HG02642 (cell line): Measurements from ENCODE around the gene CTDSPL2.
"Not testable (repeated sequence)": the region's sequence is repeated elsewhere in the genome, so short reads cannot be mapped to it uniquely, and the experiment has no call there.

Experiments used
- ATAC-seq: cut with Tn5 transposase; IDR thresholded peaks from one replicate; pipeline ENCODE4 v1.9.1; 2021; ENCODE audit warnings: mild to moderate bottlenecking; ENCODE audit not compliant: unreplicated experiment, poor library complexity

Gene CTDSPL2

DNA sequence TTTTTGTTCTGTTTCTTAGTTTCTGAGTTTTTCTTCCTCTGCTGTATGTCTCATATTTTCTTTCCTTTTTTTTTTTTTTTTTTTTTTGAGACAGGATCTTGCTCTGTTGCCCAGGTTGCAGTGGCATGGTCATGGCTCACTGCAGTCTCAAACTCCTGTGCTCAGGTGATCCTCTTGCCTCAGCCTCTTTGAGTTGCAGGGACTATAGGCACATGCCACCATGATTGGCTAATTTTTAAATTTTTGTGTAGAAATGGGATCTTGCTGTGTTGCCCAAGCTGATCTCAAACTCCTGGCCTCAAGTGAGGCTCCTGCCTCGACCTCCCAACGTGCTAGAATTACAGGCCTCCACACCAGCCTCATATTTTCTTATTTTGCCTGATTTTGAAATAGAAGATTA lies 51.9 kb downstream of the CTDSPL2 start:
- no peak for ATAC-seq

DNA sequence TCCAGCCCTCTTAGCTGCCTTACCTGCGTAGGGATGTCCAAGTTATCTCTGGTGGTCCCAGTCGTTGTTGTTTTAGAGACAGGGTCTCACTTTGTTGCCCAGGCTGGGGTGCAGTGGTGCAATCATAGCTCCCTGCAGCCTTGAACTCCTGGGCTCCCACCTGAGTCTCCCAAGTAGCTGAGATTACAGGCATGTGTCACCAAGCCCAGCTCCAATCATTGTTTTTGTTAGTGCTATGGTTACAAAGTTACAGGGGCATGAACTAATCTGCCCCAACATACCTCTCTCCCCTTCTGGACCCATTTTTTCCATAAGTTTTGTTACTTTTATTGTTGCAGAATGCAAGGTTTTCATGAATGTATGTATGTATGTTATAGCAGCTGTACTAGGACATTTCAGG lies 54.7 kb downstream of the CTDSPL2 start:
- no peak for ATAC-seq

DNA sequence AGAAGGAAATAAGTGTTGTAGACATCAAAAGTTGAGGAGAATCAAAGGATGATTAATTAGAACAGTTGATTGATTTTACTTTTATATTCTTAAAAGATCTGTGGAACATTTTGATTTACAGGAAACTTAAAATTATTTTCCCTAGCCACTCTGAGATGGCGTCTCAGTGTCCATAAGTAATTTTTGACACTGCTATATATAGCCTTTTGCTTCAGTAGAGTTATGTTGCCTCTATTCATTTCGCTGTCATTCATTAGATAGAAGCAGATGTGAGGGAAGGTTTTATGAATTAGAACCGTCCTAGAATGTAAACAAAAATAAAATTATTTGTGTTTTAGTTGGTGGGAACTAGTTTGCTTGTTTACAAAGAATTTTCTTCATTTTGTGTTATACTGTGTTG lies 58.5 kb downstream of the CTDSPL2 start:
- no peak for ATAC-seq

DNA sequence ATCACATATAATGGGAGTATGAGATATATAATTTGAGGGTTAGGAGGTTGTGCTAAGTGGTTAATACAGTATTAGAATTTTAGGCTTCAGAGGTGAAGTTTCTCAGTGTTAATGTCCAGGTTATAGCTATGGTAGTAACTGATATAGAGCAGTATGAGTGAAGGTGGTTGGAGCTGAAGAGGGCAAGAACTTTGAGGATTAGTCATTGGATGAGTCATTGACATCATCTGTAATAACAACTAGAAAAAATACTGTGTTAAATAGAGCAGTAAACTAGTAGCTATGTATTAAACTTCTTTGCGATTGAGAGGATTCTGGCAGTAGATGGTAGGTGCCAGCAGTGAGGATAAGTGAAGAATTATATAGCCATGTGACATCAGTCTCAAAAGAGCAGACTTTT lies 62.0 kb downstream of the CTDSPL2 start:
- ATAC-seq: no peak

DNA sequence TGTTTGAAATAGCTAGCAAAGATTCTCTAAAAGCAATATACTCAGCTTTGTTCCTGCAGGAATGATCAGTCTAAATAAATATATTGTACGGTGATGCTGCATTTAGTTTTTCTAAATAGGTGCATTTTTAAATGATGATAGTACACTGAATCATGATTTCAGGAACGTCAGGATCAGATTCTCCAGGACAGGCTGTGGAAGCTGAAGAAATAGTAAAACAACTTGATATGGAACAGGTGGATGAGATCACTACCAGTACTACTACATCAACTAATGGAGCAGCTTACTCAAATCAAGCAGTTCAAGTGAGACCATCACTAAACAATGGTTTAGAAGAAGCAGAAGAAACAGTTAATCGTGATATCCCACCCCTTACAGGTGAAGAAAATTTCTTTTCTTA lies 63.2 kb downstream of the CTDSPL2 start:
- no peak for ATAC-seq

DNA sequence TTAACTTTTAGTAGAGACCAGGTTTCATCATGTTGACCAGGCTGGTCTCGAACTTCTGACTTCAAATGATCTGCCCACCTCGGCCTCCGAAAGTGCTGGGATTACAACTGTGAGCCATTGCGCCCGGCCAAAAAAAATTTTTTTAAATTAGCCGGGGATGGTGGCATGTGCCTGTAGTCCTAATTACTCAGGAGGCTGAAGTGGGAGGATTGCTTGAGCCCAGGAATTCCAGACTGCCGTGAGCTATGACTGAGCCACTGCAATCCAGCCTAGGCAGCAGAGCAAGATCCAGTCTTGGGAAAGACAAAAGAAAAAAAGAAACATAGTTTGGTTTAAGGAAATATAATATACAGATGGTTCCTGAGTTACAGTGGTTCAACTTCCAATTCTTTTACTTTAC lies 64.6 kb downstream of the CTDSPL2 start:
- ATAC-seq: no peak

DNA sequence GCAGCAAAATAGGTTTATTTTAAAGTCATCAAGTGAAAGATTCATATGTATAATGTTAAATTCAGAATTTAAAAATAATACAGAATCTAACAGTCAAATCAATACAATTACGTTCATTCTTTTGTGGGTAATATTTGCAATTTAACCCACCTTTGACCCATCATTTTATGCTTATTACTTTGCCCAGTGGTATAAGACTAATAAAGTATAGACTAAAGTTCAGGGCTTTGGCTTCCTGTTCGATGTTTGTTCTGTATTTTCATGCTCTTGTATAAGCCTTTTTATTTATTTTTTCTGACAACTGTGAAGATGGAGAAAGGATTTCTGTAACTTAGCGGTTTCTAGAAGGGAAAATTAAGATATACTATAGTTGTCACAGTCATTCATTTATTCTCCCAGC lies 65.2 kb downstream of the CTDSPL2 start:
- no peak for ATAC-seq

DNA sequence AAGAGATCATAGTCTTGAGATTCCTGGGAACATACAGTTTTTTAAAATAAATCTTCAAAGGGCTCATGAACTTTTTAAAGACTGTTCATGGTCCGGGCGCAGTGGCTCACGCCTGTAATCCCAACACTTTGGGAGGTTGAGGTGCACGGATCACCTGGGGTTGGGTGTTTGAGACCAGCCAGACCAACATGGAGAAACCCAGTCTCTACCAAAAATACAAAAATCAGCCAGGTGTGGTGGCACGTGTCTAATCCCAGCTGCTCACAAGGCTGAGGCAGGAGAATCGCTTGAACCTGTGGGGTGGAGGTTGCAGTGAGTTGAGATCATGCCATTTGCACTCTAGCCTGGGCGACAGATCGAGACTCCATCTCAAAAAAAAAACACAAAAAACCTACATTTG lies 68.1 kb downstream of the CTDSPL2 start:
- no peak for ATAC-seq

DNA sequence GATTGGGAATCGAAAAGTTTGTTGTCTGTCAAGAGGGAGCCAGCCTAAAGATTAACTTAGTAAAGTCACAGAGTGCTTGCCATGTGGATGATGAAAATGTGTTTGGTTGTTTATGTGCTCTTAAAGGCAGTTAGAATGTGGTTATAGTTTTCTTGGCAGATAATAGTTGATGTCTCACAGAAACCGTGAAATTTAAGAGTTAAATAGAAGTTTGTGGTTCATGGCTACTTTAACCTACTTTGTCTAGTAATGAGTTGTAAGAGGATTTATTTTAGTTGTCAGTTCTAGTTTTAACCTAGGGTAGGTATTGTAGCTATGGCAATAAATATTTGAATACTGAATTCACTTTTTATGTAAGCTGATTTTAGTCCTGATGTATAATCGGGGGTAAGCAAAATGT lies 73.1 kb downstream of the CTDSPL2 start:
- no peak for ATAC-seq

DNA sequence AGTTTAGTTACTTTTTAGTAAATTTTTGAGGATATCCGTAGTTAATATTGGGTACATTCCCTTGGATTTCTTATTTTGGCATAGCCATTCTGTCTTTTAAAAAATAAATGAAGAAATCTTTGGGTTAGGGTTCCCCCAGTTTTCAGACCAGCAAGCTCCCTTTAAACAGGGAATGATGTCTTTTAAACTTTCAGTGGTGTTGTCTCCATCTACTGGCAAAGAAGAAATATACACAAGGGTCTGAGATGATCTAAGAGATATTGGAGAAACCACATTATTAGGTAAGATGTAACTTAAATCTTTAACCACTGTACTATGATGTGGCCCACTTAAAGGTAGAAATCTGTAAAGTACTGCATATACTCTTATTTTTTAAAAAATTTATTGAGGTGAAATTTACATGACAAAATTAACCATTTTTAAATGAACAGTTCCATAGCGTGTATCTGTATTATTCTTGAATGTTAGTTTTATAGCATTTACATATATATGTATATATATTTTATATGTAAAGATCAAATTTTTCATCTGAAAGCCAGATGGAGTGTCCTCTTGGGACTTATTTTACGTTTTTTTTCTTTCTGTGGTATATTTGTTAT lies 74.4 kb downstream of the CTDSPL2 start:
- no peak for ATAC-seq

DNA sequence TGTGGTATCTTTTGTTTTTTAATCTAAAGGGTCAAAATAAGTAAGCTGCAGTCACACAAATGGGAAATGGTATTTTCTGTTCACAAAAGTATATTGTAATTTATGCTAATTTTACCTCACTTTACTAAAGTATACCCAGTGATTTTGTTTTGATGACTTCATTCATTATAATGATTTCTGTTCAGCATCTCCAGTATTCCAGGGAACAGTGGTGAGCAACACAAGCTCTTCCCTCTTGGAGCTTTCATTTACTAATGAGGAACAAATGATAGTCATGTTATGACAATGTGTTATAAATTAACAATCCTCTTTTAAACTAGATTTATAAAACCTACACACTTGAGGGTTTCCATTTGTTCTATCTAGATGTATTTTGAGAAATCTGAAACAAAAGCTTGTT lies 89.0 kb downstream of the CTDSPL2 start:
- ATAC-seq: no peak

DNA sequence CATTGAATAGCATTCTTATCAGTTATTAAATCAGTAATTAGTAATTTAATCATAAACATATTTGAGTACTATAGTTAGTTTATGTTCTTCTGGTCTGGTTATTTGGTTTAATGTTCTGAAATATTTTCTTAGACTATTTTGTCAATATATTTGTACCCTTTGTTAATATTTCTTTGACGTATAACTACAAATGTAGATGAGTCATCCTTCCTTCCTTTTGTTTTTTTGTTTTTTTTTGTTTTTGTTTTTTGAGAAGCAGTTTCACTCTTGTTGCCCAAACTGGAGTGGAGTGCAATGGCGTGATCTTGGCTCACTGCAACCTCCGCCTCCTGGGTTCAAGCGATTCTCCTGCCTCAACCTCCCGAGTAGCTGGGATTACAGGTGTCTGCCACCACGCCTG lies 92.1 kb downstream of the CTDSPL2 start:
- no peak for ATAC-seq

DNA sequence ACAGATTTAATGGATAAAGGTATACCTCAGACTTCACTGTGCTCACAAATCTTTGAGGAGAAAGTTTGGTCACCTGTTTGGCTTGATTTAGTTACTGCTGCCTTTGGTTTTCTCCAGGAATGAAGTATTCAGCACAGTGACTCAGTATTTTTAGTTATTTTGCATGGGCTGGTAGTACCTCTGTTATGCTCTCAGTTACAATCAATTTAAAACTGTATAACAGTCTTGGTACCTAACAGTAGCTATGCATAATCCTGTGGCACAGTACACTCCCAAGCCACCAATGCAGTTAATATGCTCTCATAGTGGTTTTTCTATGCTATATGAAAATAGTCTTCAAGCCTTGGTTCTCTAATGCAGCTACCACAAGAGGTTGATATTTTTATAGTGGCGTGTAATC lies 97.6 kb downstream of the CTDSPL2 start:
- ATAC-seq: no peak

DNA sequence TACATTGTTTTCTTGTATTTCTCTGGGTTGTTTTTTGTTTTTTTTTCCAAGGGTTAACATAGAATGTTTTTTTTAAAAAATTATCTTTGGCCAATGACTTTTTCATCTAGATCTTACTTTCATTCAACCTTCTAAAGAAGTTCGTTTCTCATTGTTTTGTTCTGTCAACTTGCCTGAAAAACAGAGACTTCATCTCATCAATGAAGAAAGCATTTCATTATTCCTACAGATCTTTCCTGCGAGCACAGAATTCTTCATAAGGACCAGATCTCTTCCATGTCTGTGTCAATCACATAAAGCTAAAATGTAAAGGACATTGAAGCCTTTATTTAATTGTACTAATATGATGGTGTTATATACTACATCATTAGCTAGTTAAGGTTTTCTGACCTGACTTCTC lies 99.8 kb downstream of the CTDSPL2 start:
- no peak for ATAC-seq

DNA sequence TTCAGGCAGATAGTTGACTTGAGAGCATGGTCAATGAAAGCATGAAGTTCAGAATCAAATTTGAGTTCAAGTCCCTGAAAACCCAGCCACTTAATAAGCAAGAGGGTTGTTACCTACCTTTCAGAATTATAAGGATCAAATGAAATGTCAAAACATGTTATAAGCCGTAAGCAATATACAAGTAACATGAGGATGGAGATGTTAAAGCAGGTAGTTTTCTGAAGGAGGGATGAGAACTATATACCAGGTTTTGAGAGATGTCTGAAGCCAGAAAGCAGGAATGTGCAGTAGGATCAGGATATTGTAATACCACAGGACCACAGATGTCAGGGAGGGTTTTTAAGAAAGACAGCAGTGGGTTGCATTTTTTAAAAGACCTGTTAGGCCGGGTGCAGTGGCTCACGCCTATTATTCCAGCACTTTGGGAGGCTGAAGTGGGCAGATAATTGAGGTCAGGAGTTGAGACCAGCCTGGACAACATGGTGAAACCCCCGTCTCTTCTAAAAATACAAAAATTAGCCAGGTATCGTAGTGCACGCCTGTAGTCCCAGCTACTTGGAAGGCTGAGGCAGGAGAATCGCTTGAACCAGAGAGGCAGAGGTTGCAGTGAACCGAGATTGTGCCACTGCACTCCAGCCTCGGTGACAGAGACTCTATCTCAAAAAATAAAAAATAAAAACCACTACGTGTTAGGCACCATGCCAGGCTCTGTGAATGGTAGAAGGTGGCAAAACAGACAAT lies 102.6 kb downstream of the CTDSPL2 start:
- ATAC-seq: no peak

DNA sequence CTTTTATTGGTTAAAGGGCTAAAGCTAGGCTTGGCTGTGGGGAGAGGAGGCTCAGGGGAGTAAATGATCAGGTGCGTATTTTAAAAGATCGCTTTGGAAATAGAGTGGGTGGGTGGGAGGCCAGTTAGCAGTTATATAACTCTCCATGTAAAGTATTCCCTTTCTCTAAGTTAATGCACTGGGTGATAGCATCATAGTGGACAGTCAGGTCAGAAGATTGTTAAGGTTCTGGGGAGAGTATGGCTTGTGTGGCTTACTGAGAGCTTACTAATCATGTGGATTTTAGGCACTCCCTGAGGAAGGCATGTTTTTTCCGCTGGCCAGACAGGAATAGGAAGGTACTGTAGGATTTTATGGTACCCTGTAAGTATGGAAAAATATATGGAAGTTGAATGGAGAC lies 103.2 kb downstream of the CTDSPL2 start:
- no peak for ATAC-seq

DNA sequence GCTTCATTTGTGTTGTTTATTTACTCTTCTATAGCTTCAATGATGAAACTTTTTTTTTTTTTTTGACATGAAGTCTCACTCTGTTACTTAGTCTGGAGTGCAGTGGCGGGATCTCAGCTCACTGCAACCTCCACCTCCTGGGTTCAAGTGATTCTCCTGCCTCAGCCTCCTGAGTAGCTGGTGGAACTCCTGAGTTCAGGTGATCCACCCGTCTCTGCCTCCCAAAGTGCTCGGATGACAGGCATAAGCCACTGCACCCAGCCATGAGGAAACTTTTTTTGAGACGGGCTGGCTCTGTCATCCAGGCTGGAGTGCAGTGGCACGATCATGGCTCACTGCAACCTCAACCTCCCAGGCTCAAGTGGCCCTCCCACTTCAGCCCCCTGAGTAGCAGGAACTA lies 104.8 kb downstream of the CTDSPL2 start:
- ATAC-seq: not testable (repeated sequence)

DNA sequence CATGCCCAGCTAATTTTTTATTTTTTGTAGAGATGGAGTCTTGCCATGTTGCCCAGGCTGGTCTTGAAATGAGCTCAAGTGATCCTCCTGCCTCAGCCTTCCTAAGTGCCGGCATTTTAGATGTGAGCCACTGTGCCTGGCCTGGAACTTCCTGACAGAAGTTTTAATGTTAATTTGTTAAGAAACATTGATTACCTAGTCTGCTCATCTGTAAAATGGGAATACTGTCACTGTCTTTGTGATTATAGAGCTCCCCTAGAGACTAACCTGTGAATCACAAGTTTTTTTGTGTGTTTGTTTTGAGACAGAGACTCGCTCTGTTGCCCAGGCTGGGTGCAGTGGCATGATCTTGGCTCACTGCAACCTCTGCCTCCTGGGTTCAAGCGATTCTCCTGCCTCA lies 105.3 kb downstream of the CTDSPL2 start:
- no peak for ATAC-seq

DNA sequence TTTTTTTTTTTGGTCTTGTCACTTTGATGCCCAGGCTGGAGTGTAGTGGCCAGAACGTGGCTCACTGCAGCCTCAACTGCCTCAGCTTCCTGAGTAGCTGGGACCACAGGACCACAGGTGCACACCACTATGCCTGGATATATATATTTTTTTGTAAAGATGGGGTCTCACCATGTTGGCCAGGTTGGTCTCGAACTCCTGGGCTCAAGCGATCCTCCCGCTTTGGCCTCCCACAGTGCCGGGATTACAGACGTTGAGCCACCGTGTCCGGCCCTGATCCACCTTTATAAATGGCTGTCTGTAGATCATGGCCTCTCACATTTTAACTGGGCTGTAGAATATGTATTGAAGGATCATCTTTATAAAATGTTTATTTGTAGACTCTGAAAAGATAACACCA lies 107.7 kb downstream of the CTDSPL2 start:
- ATAC-seq: no peak

DNA sequence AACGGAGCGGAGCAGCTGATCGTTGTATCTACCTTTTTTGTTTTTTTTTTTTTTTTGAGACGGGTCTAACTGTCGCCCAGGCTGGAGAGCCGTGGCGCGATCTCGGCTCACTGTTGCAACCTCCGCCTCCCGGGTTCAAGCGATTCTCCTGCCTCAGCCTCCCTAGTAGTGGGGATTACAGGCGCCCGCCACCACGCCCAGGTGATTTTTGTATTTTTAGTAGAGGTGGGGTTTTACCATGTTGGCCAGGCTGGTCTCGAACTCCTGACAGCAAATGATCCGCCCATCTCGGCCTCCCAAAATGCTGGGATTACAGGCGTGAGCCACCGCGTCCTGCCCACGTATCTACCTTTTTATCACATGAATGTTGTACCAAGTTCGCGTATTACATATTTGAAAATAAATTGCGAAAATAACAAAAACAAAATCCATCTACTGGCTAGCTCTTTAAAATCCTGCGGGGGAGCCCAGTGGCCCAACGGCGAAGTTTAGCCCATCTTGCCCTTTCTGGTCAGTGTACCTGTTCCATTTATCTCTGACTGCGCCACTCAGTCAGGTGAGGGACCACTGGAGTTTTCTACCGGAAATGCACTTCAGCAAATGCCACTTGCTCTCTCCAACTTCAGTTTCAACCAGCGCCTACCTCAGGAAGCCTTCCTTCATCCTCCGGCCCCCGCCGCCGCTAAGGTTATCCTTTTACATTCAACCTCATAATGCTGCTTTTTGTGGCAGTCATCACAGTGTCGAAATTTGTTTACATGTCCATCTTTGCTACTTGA lies 108.3 kb downstream of the CTDSPL2 start:
- ATAC-seq: peak; percentile 0

DNA sequence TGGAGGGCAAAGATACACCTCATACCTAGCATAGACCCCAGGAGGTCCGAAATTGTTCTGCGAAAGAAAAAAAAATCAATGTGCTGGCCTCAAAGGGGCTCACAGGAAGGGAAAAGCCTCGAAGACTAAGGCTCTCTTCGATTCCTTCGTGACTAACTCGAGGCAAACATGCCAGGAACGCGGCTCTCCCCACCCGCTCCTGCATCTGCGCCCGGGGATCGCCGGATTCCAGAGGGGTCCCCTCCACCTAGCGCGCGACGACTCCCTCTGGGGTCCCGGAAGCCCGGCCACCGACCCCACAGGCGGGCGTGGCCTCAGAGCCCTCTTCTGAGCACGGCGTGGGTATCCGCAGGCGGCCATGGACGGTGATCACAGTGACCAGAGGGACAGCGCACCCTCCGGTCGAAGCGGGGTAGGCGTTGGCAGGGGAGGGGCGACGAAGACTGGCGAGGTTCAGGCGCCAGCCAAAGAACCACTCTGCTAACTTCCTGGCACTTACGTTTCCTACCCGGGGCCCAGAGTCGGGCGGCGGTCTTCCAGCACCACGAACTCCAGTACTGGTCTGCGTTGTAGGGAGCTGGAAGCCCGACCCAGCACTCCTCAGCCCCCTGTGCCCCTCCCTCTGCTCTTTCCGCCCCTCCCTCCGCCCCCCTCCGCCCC lies 109.0 kb downstream of the CTDSPL2 start:
- peak; percentile 65 for ATAC-seq
